Kidney (tissue), 14 donors: Measurements from ENCODE around the gene SYT6. TPM values are rescaled to one million over a fixed set of nuclear protein-coding genes. Genes with fewer than 3 reads are reported as not detected.

Experiments used
- DNase-seq, 5 donors: peaks; one replicate each; pipeline ENCODE4 v3.0.0-alpha.2; 2013 to 2020
- FAIRE-seq: peaks from 2 replicates; lab custom pipeline; 2012; peaks lifted over from hg19 to GRCh38; lab: Jason Lieb, UNC
- H3K27ac ChIP-seq, 2 donors: one replicate each; pipeline ENCODE4 v1.7.0; 2013; ENCODE audit warnings: low read depth in 2 of 2, low read length in 2 of 2, inconsistent platforms in 1 of 2
- H3K27me3 ChIP-seq: one replicate; pipeline ENCODE4 v1.7.1; 2013; ENCODE audit warnings: low read length, inconsistent platforms; ENCODE audit not compliant: control insufficient read depth, insufficient read depth
- H3K36me3 ChIP-seq, 3 donors: one replicate each; pipeline versions ENCODE4 v1.7.0 to v1.7.1; 2013; ENCODE audit warnings: low read length in 3 of 3, control low read depth in 1 of 3, inconsistent platforms in 1 of 3; ENCODE audit not compliant: insufficient read depth in 3 of 3, control insufficient read depth in 2 of 3
- H3K4me1 ChIP-seq, 3 donors: one replicate each; pipeline versions ENCODE4 v1.7.0 to v1.7.1; 2013; ENCODE audit warnings: low read length in 3 of 3, inconsistent platforms in 1 of 3, low read depth in 1 of 3; ENCODE audit not compliant: control insufficient read depth in 2 of 3, insufficient read depth in 2 of 3
- H3K4me3 ChIP-seq, 3 donors: one replicate each; pipeline versions ENCODE4 v1.7.0 to v1.8.1; 2013; ENCODE audit warnings: low read length in 3 of 3, control low read depth in 1 of 3, inconsistent platforms in 1 of 3
- H3K9ac ChIP-seq, 3 donors: one replicate each; pipeline versions ENCODE4 v1.7.0 to v1.7.1; 2013; ENCODE audit warnings: low read length in 3 of 3, control low read depth in 1 of 3, inconsistent platforms in 1 of 3
- H3K9me3 ChIP-seq, 3 donors: one replicate each; pipeline versions ENCODE4 v1.7.0 to v1.7.1; 2013; ENCODE audit warnings: low read length in 3 of 3, control low read depth in 1 of 3, inconsistent platforms in 1 of 3; ENCODE audit not compliant: control insufficient read depth in 2 of 3, insufficient read depth in 1 of 3
- CTCF ChIP-seq: IDR thresholded peaks from 3 replicates; pipeline ENCODE4 v1.5.1; 2012; ENCODE audit warnings: mild to moderate bottlenecking, moderate library complexity, borderline replicate concordance; ENCODE audit not compliant: insufficient read depth; ENCODE audit errors: extremely low read depth
- intact Hi-C: fragments of 100-400 bp; cut with DNase I; formaldehyde crosslinking; loops from one replicate; pipeline ENCODE4 v1.11.1; 2022
- polyA plus RNA-seq: library from polyadenylated mRNA; stranded (reverse); fragments of 350-450 nt; fragmentation: Illumina TruSeq; extraction: RNeasy Lipid Tissue Mini Kit (QIAGEN cat#74804); gene quantifications from one replicate; pipeline ENCODE4 v1.2.3, GENCODE V29; 2014; ENCODE audit warnings: low read depth, low replicate concordance; ENCODE audit not compliant: insufficient read depth
- total RNA-seq: library from RNA; stranded (reverse); fragmentation: NEBNext Ultra II Directional; extraction: Animal tissue kit (Norgen Biotek cat#: 25700); gene quantifications from one replicate; pipeline ENCODE4 v1.2.1, GENCODE V29; 2021
- donor health status: control.
- donor health status: control.
- donor health status: control.
- donor health status: control.
- donor health status: control.
- donor health status: DM: yes; HTN: yes; CAD: no.
- donor health status: Normal renal cell carcinoma (clear cell type).

Gene SYT6
- total and polyA plus RNA-seq, 2 donors from 2014 or later, result 0.06 to 1.7 TPM

GRCh38 chr1:114126261-114127095, 27.2 kb downstream of the SYT6 start:
- FAIRE-seq, result no peak
- no peak overlapping the region for H3K9ac ChIP-seq
- TF ChIP-seq CTCF, result no peak
- no peaks in the 10 kb centered on the region for H3K4me1 ChIP-seq
- H3K9me3 ChIP-seq, result no peaks in the 10 kb centered on the region
- H3K27ac ChIP-seq, result no peak overlapping the region
- H3K36me3 ChIP-seq, result no peaks in the 10 kb centered on the region
- no peak overlapping the region for H3K4me3 ChIP-seq
- DNase-seq, result no peak
- no peaks in the 10 kb centered on the region for H3K27me3 ChIP-seq
- intact Hi-C loops, result no loop called here

- TF ChIP-seq CTCF, result no peak
- Histone ChIP-seq H3K4me1 (no peaks in the 10 kb centered on the region), H3K27ac (no peak overlapping the region), H3K4me3 (no peak overlapping the region), H3K9me3 (no peaks in the 10 kb centered on the region), H3K9ac (no peak overlapping the region), H3K27me3 (no peaks in the 10 kb centered on the region), H3K36me3 (no peaks in the 10 kb centered on the region)
- intact Hi-C loops, result no loop called here
- FAIRE-seq, result no peak
- no peak for DNase-seq
Measured at GRCh38 chr1:114124644-114125043, 29.0 kb downstream of the SYT6 start.

DNA sequence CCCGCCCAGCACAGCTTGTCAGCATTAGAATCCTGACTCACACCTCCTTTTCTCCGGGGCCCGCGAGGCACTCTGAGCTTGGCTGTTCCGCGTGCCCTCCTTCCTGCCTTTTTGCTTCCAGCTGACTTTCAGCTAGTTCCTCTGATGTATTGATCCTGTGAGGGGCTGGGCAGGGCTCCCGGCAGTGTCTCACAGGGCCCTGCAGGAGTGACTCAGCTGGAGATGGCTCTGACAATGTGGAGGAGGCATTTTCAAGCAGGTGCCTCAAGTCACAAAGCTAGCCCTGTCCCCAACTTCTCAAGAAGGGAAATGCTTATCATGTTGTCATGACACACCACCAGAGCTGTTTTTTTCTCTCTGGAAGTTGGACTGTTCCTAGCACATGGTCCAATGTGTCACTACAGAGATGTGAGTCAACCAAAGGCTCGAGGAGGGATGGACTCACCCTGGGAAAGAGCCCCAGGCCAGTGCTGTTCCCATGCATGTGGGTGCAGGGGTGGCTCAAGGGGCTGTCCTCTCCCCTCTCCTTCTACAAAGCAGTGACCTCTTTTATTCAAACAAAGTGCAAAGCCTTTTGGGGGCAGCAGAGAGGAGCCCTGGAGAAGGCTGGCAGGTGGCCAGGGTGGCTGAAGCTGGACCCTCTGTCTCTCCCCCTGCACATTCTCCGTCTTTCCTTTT, 30.6 kb downstream of the SYT6 start:
- no peaks in the 10 kb centered on the region for H3K36me3 ChIP-seq
- DNase-seq (no peak), FAIRE-seq (no peak)
- no peaks in the 10 kb centered on the region for H3K4me1 ChIP-seq
- no peak overlapping the region for H3K27ac ChIP-seq
- no peaks in the 10 kb centered on the region for H3K9me3 ChIP-seq
- H3K27me3 ChIP-seq, result no peaks in the 10 kb centered on the region
- intact Hi-C loops, result no loop called here
- H3K9ac ChIP-seq, result no peak overlapping the region
- no peak overlapping the region for H3K4me3 ChIP-seq
- TF ChIP-seq CTCF, result no peak
